Measurements from ENCODE around the gene DIO3.
A peak's percentile ranks its signal among the peaks of the same experiment; 100 is the strongest.

Gene DIO3

DNA sequence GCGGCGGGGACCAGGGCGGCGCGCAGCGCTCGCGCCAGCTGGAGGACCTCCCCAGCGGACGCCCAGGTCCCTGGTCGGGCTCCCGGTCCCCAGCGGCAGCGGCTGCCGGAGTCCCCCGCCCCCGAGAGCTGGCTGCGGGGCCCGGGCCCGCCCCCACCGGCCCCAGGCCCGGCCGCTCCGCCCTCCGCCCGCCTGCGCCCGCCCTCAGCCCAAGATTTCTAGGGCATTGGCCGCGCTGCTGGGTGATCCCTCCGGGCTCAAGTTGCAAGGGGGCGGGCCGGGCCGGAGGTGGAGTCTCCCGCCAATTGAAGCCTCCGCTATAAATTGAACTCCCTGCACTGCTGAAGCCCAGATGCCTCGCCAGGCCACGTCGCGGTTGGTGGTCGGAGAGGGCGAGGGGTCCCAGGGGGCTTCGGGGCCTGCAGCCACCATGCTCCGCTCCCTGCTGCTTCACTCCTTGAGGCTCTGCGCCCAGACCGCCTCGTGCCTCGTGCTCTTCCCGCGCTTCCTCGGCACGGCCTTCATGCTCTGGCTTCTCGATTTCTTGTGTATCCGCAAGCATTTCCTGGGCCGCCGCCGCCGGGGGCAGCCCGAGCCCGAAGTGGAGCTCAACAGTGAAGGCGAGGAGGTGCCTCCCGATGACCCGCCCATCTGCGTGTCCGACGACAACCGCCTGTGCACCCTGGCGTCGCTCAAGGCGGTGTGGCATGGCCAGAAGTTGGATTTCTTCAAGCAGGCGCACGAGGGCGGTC, at the start of gene DIO3:
TSS of gene DIO3 (plus strand) at position 351 of the 752 bp plus-strand sequence.
- no peak for DNase-seq

DNA sequence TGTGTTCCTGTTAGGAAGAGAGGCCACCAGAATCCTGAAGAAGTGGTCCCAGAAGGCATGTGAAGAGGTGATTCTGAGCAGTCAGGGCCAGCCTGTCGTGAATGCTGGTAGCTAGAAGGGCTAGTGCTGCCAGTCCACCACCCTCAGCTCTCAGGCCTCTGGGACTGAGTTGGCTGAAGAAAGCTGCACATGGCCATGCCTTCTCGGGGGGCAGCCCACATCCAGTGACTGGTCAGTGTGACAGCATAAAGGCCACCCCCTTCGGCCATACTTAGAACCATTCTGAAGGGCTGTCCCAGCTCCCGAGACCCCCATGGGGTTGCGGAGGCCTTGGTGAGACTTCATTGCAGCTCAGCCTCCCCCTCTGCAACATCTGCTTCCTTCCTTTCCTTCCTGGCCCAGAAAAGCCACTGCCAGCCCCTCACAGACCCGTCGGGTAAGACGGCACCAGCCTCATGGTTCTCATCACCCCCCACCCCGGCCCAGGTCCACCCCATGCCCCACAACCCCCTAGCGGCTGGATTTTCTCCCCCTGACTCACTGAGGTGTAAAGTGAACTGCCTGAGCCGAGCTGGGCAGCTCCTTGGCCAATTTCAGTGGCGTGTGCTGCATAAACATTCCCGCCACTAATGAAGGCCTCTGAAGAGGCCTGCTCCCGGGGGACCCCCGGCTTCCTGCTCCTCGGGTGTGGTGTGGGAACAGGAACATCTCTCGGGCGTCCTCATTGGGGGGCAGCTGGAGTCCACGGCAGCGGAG, 49.5 kb upstream of the DIO3 start:
- no peak for DNase-seq

DNA sequence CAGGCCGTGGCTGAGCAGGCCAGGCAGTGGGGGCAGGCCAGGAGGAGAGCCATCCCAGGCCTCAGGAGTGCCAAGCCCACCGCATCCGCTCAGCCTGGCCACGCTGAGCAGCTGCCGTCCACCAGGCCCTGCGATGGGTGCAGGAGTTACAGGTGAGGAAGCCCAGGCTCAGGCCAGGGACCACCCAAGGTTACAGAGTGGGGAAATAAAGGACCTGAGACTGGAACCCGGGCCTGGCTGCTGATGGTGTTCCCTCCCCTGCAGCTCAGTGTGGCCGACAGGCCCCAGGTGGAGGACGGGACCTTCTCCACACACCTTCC, 49.0 kb upstream of the DIO3 start:
- no peak for DNase-seq

DNA sequence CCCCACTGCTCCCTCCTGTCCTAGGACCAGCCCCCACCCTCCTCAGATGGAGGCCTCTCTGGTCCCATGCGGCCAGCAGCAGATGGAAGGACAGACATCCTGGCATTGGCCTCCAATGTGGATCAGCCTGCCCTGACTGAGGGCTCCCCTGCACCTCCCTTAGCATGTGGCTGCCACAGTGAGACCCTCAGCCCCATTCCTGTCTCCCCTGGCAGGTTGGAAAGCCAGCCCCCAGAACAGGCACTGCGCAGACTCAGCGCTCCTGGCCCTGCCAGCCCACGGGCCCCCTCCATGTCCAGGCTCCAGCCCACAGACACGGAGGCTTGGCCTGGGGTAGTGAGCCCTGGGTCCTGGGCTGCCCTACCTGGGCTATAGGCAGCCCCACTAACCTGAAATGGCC, 47.2 kb upstream of the DIO3 start:
- no peak for DNase-seq

DNA sequence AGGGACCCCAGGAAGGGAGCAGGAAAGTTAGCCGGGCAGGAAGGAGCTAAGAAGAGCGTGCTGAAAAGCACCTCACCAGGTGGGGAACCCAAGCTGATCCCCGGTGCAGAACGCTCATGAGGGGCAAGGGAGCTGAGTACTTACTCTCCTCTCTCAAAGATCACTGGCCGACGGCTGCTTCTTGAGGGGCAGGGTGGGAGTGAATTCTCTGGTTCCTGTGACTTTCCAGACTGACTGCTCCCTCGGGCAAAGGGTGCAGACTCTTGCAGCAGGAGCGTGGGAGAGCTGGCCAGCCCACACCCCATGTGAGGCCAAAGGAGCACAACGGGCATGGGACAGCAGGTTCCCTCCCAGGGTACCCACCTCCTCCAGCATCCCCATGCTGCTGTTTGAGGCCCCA, 44.9 kb upstream of the DIO3 start:
- DNase-seq, result no peak

DNA sequence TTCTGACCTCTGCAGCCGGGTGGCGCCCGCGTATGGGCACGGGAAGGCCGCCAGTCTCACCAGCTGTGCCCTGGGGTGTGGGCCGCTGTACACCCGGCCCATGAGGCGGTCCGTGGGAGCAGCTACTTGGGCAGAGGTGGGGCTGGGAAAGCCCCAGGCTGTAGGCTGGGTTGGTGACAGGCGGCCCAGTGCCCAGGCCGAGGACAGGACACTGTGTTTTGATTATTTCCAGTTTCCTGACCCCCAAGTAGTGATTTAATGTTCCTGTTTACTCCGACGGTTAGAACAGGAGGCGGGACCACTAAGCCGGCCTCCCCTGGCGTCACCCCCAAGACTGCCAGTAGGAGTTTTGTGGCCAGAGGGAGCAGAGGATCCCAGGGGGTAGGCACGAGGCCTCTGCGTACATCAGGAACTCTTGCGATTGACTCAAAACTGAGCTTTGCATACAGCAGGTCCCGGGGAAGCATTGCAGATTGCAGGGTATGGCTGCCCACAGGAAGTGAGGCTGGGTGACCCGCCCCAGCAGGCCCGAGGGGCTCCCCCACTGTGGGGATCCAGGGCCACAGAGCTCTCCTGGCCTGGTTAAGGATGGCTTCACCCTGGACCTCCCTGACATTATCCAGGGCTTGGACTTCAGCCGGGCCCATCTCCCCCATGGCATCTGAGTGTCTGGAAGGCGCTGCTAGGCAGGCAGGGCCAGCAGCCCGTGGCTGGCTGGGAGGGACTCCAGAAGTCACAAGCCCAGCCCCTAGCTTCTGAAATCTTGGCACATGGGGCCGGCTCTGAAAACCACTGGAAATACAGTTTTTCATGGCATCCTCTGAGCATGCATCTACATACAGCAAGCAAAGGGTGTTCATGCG, 42.5 kb upstream of the DIO3 start:
- no peak for DNase-seq

DNA sequence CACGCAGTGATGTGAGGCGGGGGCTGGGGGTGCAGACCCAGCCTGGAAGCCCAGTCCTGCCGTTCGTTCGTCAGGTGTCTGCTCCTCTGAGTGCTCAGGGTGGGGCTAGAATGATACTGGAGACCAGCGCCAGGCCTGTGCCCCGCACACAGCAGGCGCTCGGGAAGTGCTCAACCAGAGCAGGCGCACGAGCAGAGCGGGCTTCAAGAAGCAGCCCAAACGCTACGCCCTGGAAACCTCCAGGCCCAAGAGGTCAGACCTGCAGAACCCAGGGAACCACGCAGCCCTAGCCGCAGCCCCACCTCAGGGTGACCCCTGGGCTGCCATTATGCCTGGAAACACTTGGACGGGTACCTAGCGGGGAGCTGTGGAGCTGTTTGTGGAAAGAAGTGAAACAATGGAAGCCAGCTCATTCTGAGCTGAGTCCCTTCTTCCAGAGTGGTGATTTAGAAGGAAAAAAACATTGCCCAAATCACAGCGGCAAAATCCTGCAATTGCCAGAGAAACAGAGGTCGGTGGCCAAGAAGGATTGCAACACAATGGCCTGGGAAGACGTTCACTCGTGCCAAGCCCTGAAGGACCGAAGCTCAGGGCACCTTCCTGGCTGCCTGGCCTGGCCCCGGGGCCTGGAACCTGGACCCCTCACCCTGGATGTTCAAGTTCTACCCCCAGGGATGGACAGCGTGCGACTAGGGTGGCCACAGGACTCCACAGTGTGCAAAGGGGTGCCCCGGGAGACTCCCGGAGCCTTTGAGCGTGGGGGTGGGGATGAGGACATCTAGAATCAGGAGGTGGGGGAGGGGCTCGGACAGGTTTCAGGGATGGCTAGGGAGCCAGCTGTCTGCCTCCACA, 40.4 kb upstream of the DIO3 start:
- no peak for DNase-seq

DNA sequence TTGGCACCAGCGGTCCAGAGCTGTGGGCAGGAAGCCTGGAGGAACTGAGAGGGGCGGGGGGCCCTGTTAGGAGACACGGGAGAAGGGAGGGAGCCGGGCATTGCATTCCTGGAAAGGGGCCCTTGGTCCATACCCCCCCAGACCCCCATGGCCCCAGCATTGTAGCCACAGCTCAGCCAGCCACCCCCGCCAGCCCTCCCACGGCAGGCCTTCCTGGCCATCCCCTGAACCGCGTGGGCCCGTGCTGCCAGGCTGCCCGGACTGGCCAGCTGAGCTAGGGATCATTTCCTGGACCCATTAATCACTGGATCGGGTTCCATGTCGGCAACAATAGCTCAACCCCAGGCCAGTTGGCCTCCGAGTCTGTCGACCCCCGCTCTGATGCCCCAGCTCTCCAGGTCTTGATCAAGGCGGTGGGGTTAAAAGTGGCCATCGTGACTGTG, 39.8 kb upstream of the DIO3 start:
- DNase-seq, result no peak

DNA sequence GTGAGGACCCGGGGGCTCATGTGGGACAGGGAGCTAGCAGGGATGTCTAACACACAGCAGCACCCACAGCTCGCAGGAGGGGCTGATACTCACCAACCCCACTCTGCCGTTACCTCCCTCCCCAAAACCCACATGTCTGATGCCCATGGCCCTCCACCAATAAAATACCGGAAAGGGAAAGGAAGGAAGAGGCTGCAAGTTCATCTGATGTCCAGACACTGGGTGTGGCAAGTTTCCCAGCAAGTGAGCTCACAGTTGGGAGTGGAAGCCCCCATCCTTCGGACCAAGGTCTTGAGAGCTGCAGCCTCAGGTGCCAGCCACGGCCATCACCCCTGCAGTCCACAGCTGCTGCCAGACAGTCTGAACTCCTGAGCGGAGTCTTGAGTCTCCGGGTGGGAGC, 39.3 kb upstream of the DIO3 start:
- DNase-seq, result no peak

DNA sequence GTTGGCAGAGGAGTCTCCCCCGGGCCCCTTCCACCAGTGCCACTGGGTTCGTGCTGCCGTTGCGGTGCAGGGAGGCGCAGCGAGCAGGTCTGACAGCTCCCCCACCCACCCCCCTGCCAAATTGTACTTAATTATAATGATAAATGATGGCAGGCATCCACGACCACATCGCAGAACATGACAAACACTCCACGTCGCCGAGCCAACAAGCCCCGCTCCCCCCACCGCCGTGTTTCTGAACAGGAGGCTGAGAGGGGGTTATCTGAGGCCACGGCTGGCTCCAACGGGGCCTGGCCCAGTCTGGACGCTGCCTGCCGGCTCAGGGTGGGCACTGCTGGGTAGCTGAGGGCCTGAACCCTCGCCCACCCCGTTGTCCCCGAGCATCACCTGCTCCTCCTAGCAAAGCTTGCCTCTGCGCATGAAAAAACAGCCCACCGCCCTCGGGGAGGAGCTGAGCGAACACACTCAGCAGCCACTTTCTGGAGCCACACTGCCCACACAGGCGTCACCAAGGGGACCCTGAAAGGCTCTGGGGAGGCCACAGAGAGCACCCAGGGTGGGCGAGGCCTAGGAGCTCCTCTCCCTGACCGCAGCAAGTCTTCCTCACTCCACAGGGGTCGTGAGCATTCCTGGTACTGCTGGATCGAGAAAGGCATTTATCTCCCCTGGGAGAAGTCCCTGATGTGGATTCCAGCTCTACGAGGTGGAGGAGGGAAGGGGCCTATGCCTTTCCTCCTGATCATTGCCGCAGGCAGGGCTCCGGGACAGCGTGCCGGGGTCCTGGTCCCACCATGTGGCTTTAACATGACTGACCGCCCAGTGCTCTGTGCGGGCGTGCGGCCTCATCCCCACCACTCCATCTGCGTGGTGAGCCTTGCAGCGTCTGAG, 35.4 kb upstream of the DIO3 start:
- DNase-seq, result no peak

DNA sequence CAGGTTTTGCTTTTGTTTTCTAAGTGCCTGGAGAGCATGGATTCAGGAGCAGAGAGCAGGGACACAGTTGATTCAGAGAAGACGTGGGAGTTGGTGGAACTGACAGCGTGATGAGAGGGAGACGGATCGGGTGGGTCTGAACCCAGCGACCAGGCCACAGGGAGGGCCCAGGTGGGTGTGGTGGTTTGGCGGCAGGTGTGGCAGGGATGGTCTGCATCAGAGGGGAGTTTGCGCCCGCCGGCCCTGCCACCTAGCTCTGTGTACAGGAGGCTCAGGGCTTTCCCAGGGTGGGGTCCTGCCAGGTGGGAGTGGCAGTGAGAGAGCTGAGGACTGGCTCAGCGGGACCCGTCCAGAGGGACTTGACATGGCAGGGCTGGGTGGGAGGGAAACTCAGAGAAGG, 33.3 kb upstream of the DIO3 start:
- no peak for DNase-seq

DNA sequence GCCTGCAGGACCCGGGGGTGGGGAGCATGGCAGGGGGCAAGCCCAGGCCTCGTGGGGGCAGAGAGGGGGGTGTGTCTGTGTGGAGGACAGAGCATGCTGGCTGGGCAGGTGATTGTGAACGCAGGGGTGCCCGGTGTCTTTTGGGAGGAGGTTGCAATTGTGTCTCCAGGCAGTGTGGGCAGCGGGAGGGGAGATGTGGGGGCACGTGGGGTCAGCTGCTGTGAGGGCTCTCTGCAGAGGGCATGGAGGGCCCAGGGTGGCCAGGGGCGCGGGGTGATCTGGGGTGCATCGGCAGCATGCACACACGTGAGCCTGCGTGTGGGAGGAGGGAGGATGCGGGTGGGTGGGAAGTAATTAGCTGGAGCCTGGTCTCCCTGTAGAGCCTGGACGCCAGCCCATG, 32.2 kb upstream of the DIO3 start:
- DNase-seq, result no peak

DNA sequence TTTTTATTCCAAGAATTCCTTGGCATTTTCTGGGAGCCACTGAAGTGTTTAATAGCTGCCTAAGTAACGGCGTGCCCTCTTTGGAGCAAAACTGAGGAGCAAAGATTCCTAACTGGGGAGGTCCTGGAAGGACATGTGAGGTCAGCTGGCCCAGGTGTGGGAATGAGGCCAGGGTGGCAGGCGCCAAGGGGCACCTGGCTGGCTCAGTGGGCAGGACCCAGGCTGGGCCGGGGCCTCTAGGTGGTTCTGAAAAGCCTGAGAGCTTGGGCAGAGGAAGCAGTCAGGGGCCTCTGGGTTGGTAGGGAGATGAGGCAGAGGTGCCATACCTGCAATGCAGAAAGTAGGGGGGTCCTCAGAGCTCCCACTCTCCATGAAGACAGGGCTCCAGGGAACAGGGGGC, 27.1 kb upstream of the DIO3 start:
- no peak for DNase-seq

DNA sequence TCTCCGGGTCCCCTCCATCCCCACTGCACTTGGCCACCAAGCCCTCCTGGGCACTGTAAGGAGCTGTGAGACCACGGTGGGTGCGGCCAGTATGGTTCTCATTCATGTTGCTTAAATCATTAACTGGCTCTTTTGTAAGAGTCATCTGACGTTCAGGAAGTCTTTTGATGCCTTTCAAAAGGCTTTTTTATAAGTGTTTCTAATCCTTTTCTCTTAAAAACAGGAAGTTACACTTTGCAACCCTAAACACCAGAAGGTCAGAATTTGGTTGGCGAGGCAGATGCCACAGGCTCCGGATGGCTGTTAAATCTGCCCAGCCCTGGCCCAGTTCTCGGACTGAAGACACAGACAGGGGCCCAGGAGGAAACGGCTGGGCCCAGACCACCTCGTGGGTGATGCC, 26.1 kb upstream of the DIO3 start:
- DNase-seq, result peak; percentile 5 to 10

DNA sequence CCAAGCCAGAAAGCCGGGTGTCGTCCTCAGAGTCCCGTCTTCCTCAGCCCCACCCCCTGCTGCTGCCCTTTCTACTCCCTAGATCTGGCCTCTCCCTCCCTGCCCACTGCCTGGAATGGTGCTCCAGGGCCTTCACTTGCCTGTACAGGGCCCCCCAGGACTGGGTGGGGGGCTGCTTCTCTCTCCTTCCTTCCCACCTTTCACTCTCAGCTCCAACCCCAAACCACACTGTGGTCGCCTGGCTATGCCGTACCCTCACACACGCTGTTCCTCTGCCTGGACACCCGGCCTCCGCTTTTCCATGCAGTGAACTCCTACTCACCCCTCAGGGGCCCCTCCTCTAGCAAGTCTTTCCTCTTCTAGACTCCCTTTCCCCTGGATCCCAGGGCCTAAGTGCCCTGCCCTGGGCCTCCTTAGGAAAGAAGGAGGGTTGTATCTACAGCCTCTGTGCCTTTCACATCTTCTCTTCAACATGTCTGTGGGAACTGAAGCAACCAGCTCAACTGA, 25.5 kb upstream of the DIO3 start:
- DNase-seq, result no peak

DNA sequence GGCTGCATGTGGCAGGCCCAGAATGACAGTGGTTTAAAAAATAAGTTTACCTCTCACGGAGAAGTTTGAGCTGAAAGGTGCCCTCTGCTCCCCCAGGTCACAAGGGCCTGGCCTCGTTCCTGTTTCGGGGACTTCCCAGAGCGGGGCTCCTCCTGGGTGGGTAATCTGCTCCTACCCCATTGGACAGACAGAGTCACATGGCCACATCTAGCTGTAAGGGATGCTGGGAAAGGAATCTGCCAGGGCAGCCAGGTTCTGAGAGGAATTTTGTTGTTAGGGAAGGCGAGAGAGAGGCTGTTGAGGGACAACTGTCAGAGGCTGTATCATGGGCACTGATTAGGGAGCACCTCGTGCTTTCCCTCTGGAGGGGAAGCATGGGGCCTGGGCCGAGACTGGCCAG, 24.0 kb upstream of the DIO3 start:
- DNase-seq, result no peak

DNA sequence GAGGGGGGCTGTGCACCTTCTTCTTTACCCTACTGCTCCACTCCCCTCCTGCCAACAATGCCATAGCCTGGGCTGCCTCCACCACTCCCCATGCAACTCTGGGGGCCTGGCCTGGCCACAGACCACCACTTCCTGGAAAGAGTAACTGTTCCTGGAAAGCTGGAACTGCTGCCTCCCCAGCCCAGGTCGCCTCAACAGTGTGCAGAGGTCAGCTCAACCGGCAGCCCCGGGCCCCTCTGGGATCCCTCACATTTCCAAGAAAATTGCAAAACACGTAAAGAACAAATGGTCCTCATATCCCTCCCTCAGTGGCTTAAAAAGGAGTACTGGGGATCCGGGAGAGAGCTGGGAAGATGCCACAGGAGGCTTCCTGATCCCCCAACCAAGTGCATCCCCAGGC, 22.4 kb upstream of the DIO3 start:
- no peak for DNase-seq

DNA sequence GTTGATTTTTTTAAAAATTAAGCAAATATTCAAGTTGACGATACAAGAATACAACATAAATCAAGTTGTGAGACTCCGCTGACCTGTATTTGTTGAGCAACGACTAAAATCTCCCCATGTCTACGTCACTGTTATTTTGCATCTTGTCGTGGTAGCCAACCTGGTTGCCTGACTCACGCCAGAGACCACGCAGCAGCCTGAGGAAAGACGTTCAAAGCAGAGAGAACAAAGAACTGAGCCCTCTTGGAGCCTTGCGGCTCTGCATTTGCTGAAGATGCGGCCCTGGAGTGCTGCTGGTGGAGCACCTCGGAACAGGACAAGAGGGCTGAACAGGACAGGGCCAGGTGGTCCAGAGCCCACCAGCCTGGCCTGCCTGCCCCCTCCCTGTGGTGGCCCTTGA, 21.4 kb upstream of the DIO3 start:
- no peak for DNase-seq

DNA sequence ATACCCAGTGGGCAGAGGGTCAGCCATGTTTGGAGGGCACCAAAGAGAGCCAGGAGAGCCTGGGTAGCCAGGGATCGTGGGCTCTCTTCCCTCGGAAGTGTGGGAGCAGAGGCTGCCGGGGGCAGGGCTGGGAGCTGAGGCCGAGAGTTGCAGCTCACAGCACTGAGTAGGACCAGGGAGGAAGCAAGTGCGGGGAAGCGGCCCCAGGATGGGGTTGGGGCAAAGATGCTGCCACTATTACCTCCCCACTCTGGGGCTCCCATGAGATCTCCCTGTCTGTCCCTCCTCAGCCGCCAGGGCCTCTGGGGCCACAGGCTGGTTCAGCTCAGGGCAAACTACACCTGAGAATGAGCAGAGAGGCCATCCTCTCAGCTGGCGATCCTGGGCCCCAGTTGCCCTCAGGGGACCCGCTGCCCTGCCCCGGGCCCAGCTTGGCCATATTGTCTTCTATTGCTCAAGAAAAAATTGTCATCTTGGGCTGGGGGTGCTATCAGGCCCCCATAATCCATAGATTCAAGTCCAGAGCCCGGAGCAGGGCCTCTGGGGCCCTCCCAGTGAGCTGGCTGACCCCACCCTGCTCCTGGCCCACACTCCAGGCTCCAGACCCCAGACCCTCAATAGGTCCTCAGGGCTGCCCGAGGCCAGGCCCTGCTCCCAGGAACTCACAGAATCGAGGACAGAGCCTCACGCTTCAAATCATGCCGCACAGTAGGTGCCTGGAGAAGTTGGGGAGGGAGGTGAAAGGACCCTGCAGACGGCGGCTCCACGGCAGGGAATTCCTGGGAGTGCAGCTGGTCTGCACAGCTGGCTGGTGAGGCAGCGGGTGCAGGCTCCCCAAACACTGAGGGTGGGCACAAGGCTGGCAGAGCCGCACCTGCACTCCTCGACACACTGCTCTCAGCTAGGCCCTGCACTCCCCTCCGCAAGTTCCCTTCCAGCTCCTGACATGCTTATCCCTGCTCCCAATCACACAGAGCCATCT, 20.5 kb upstream of the DIO3 start:
- no peak for DNase-seq

DNA sequence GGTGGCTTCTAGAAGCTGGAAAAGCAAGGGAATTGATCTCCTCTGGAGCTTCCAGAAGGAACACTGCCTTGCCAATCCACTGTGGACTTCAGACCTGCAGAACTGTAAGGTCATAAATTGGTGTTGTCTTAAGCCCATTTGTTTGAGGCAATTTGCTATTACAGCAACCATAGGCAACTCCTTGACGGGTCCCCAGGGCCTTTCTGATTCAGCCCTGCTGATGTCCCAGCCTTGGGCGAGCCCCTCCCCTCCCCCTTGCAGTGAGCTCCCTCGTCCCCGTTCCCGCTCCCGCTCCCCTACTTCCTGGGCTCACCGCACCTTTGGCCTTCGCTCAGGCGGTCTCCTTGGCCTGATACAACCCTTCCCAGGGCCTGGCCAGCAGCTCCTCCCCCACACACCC, 18.9 kb upstream of the DIO3 start:
- no peak for DNase-seq
